Aorta (tissue), 5 donors: ENCODE results near the gene KDM5B. TPM values are rescaled to one million over a fixed set of nuclear protein-coding genes. Genes with fewer than 3 reads are reported as not detected.
"Not testable (repeated sequence)": the region's sequence is repeated elsewhere in the genome, so short reads cannot be mapped to it uniquely, and the experiment has no call there.

Source experiments
- ATAC-seq: fragments of 200-7000 bp; cut with Tn5 transposase; one replicate; pipeline ENCODE4 v1.9.1; 2022; ENCODE audit warnings: moderate library complexity; ENCODE audit not compliant: low FRiP score
- DNase-seq, 2 donors: peaks; one replicate each; pipeline ENCODE4 v3.0.0-alpha.2; 2020
- H3K27ac ChIP-seq, 2 donors: one replicate each; pipeline ENCODE4 v1.5.1; 2013; ENCODE audit warnings: low read length in 2 of 2, mild to moderate bottlenecking in 2 of 2, moderate library complexity in 2 of 2, control low read depth in 1 of 2, inconsistent platforms in 1 of 2, low read depth in 1 of 2
- H3K27me3 ChIP-seq, 2 donors: one replicate each; pipeline ENCODE4 v1.6.1; 2013; ENCODE audit warnings: control low read depth in 1 of 2, low read length in 1 of 2, mild to moderate bottlenecking in 1 of 2, moderate library complexity in 1 of 2; ENCODE audit not compliant: insufficient read depth in 2 of 2, control insufficient read depth in 1 of 2
- H3K36me3 ChIP-seq, 2 donors: one replicate each; pipeline ENCODE4 v1.6.1; 2013; ENCODE audit warnings: control low read depth in 1 of 2, low read length in 1 of 2, mild to moderate bottlenecking in 1 of 2; ENCODE audit not compliant: insufficient read depth in 2 of 2, control insufficient read depth in 1 of 2
- H3K4me1 ChIP-seq, 2 donors: one replicate each; pipeline ENCODE4 v1.6.1; 2013; ENCODE audit warnings: low read length in 2 of 2, control low read depth in 1 of 2, mild to moderate bottlenecking in 1 of 2, moderate library complexity in 1 of 2; ENCODE audit not compliant: insufficient read depth in 2 of 2, control insufficient read depth in 1 of 2
- H3K4me3 ChIP-seq, 2 donors: one replicate each; pipeline ENCODE4 v1.5.1; 2013; ENCODE audit warnings: low read length in 2 of 2, control low read depth in 1 of 2, mild to moderate bottlenecking in 1 of 2
- H3K9me3 ChIP-seq: one replicate; pipeline ENCODE4 v1.6.1; 2013; ENCODE audit warnings: mild to moderate bottlenecking, low read length; ENCODE audit not compliant: control insufficient read depth
- WGBS, 2 donors: extraction: QIAGEN DNeasy Blood & Tissue Kit; methylation state at CpG; one replicate each; pipeline ENCODE4 v1.1.7; 2013; 5-methylcytosine and 5-hydroxymethylcytosine counted together
- intact Hi-C, 2 donors: fragments of 100-400 bp; cut with DNase I; formaldehyde crosslinking; loops; one replicate each; pipeline versions ENCODE4 v1.14.2 to v1.15.0; 2022
- polyA plus RNA-seq, 2 donors: library from polyadenylated mRNA; stranded (reverse); fragments of 200-250 nt; gene quantifications; one replicate each; pipeline ENCODE4 v1.2.3, GENCODE V29; 2013
- total RNA-seq, 2 donors: library from RNA; stranded (reverse); fragmentation: NEBNext Ultra II Directional; extraction: Animal tissue kit (Norgen Biotek cat#: 25700); gene quantifications; one replicate each; pipeline ENCODE4 v1.2.1, GENCODE V29; 2021
- donor health status: healthy with polysubstance abuse.
- donor health status: Bipolar disorder and iron deficiency.
- donor health status: DM: no; HTN: no; CAD: no.
- donor health status: DM: no; HTN: no; CAD: no.
- donor health status: DM: yes; HTN: yes; CAD: no.

Gene KDM5B
- total and polyA plus RNA-seq, 4 donors: 3.1 to 75.6 (median 33.1) TPM

GRCh38 chr1:202750761-202751160, 57.5 kb downstream of the KDM5B start:
- H3K27ac ChIP-seq: no peak overlapping the region
- H3K36me3 ChIP-seq: peaks cover 6% of the 10 kb centered on the region in 2 donors
- no peaks in the 10 kb centered on the region for H3K27me3 ChIP-seq
- no peak for ATAC-seq
- no peaks in the 10 kb centered on the region for H3K9me3 ChIP-seq
- intact Hi-C loops: no loop called here
- H3K4me1 ChIP-seq: no peaks in the 10 kb centered on the region
- H3K4me3 ChIP-seq: no peak overlapping the region
- 79% methylated on average over 1 of the region's 1 CpG for WGBS, 2 donors
- DNase-seq: no peak

GRCh38 chr1:202750024-202750423, 58.2 kb downstream of the KDM5B start:
- Histone ChIP-seq H3K27me3 (no peaks in the 10 kb centered on the region), H3K4me3 (no peak overlapping the region), H3K9me3 (no peaks in the 10 kb centered on the region), H3K4me1 (no peaks in the 10 kb centered on the region), H3K27ac (no peak overlapping the region), H3K36me3 (peaks cover 4 to 6% of the 10 kb centered on the region in 2 donors)
- WGBS, 2 donors: 81 to 92% methylated on average over 2 of the region's 2 CpGs
- intact Hi-C loops: no loop called here
- ATAC-seq: no peak
- no peak for DNase-seq

- Histone ChIP-seq H3K36me3 (peaks cover 4 to 11% of the 10 kb centered on the region in 2 donors), H3K9me3 (no peaks in the 10 kb centered on the region), H3K27me3 (no peaks in the 10 kb centered on the region), H3K4me3 (no peak overlapping the region), H3K27ac (no peak overlapping the region), H3K4me1 (no peaks in the 10 kb centered on the region)
- intact Hi-C loops: no loop called here
- DNase-seq (no peak), ATAC-seq (no peak)
- WGBS, 2 donors: 92 to 94% methylated on average over 3 of the region's 3 CpGs
These were observed 62.8 kb downstream of the KDM5B start for GRCh38 chr1:202745323-202745888.

- ATAC-seq, H3K9me3 ChIP-seq, intact Hi-C loops, H3K27me3 ChIP-seq, H3K4me3 ChIP-seq, H3K4me1 ChIP-seq, H3K27ac ChIP-seq, DNase-seq: not testable (repeated sequence)
- peaks cover 4 to 11% of the 10 kb centered on the region in 2 donors for H3K36me3 ChIP-seq
- 98 to 100% methylated on average over 3 of the region's 3 CpGs for WGBS, 2 donors
These were observed 63.5 kb downstream of the KDM5B start for GRCh38 chr1:202744770-202745169.

- intact Hi-C loops: no loop called here
- Histone ChIP-seq H3K27ac (no peak overlapping the region), H3K9me3 (no peaks in the 10 kb centered on the region), H3K4me1 (no peaks in the 10 kb centered on the region), H3K4me3 (no peak overlapping the region), H3K36me3 (peaks cover 4 to 11% of the 10 kb centered on the region in 2 donors), H3K27me3 (no peaks in the 10 kb centered on the region)
- DNase-seq (no peak), ATAC-seq (no peak)
- WGBS, 2 donors: 96 to 97% methylated on average over 6 of the region's 6 CpGs
These were observed 65.7 kb downstream of the KDM5B start for GRCh38 chr1:202742496-202742895.

GRCh38 chr1:202733251-202733650, 75.0 kb downstream of the KDM5B start:
- H3K4me3 ChIP-seq: no peak overlapping the region
- DNase-seq (no peak), ATAC-seq (no peak)
- intact Hi-C loops: no loop called here
- no peaks in the 10 kb centered on the region for H3K4me1 ChIP-seq
- 92 to 94% methylated on average over 10 of the region's 10 CpGs for WGBS, 2 donors
- H3K27ac ChIP-seq: no peak overlapping the region
- no peaks in the 10 kb centered on the region for H3K27me3 ChIP-seq
- no peaks in the 10 kb centered on the region for H3K9me3 ChIP-seq
- peaks cover 10 to 17% of the 10 kb centered on the region in 2 donors for H3K36me3 ChIP-seq

GRCh38 chr1:202728951-202729350, 79.3 kb downstream of the KDM5B start:
- H3K4me1 ChIP-seq: no peaks in the 10 kb centered on the region
- ATAC-seq (no peak), DNase-seq (no peak)
- intact Hi-C loops: no loop called here
- H3K9me3 ChIP-seq: no peaks in the 10 kb centered on the region
- no peak overlapping the region for H3K4me3 ChIP-seq
- 80 to 82% methylated on average over 4 of the region's 4 CpGs for WGBS, 2 donors
- H3K27ac ChIP-seq: no peak overlapping the region
- peaks cover 13 to 20% of the 10 kb centered on the region in 2 donors for H3K36me3 ChIP-seq
- H3K27me3 ChIP-seq: no peaks in the 10 kb centered on the region

GRCh38 chr1:202725526-202725925, 82.7 kb downstream of the KDM5B start:
- Histone ChIP-seq H3K27ac (no peak overlapping the region), H3K4me3 (no peak overlapping the region), H3K27me3 (no peaks in the 10 kb centered on the region), H3K36me3 (peaks cover 8 to 14% of the 10 kb centered on the region in 2 donors), H3K4me1 (no peaks in the 10 kb centered on the region), H3K9me3 (no peaks in the 10 kb centered on the region)
- 80 to 91% methylated on average over 3 of the region's 3 CpGs for WGBS, 2 donors
- intact Hi-C loops: no loop called here
- DNase-seq (no peak), ATAC-seq (no peak)

GRCh38 chr1:202723708-202724107, 84.5 kb downstream of the KDM5B start:
- ATAC-seq (no peak), DNase-seq (no peak)
- 88 to 90% methylated on average over 7 of the region's 7 CpGs for WGBS, 2 donors
- H3K4me1 ChIP-seq: no peaks in the 10 kb centered on the region
- H3K4me3 ChIP-seq: no peak overlapping the region
- no peak overlapping the region for H3K27ac ChIP-seq
- peaks cover 3 to 7% of the 10 kb centered on the region in 2 donors for H3K36me3 ChIP-seq
- no peaks in the 10 kb centered on the region for H3K27me3 ChIP-seq
- H3K9me3 ChIP-seq: no peaks in the 10 kb centered on the region
- intact Hi-C loops: no loop called here
